Liver (tissue), 9 donors: ENCODE results near the gene PLVAP. TPM values are rescaled to one million over a fixed set of nuclear protein-coding genes. Genes with fewer than 3 reads are reported as not detected.
A peak's percentile ranks its signal among the peaks of the same experiment; 100 is the strongest.

ENCODE experiments used
- DNase-seq: peaks from one replicate; pipeline ENCODE4 v3.0.0-alpha.2; 2017; ENCODE audit warnings: low spot score
- H3K27ac ChIP-seq, 2 donors: one replicate each; pipeline ENCODE4 v1.7.0; 2013; ENCODE audit warnings: inconsistent platforms in 2 of 2, low read length in 2 of 2, control low read depth in 1 of 2, low read depth in 1 of 2, mild to moderate bottlenecking in 1 of 2
- H3K27me3 ChIP-seq, 4 donors: one replicate each; pipeline versions ENCODE4 v1.6.1 to v1.7.0; 2013; ENCODE audit warnings: low read length in 3 of 4, inconsistent platforms in 1 of 4, mild to moderate bottlenecking in 1 of 4, moderate library complexity in 1 of 4; ENCODE audit not compliant: control insufficient read depth in 4 of 4, insufficient read depth in 4 of 4
- H3K36me3 ChIP-seq, 4 donors: one replicate each; pipeline versions ENCODE4 v1.6.1 to v1.7.0; 2013; ENCODE audit warnings: low read length in 3 of 4, mild to moderate bottlenecking in 3 of 4, low read depth in 1 of 4, moderate library complexity in 1 of 4; ENCODE audit not compliant: control insufficient read depth in 4 of 4, insufficient read depth in 3 of 4
- H3K4me1 ChIP-seq, 4 donors: one replicate each; pipeline versions ENCODE4 v1.6.1 to v1.7.0; 2013; ENCODE audit warnings: low read length in 3 of 4, mild to moderate bottlenecking in 3 of 4, moderate library complexity in 1 of 4; ENCODE audit not compliant: control insufficient read depth in 4 of 4, insufficient read depth in 4 of 4
- H3K4me3 ChIP-seq, 3 donors: one replicate each; pipeline versions ENCODE4 v1.6.1 to v1.7.0; 2013; ENCODE audit warnings: low read length in 3 of 3, control low read depth in 1 of 3, low read depth in 1 of 3, mild to moderate bottlenecking in 1 of 3
- H3K9ac ChIP-seq, 2 donors: one replicate each; pipeline ENCODE4 v1.7.0; 2013; ENCODE audit warnings: low read length in 2 of 2, mild to moderate bottlenecking in 2 of 2, moderate library complexity in 2 of 2, control low read depth in 1 of 2, low read depth in 1 of 2
- H3K9me3 ChIP-seq, 4 donors: one replicate each; pipeline versions ENCODE4 v1.6.1 to v1.7.0; 2013; ENCODE audit warnings: low read length in 3 of 4; ENCODE audit not compliant: control insufficient read depth in 4 of 4
- ATF3 ChIP-seq: IDR thresholded peaks from 2 replicates; pipeline ENCODE4 v1.6.1; 2016; ENCODE audit warnings: antibody characterized with exemption
- EGR1 ChIP-seq, 2 donors: IDR thresholded peaks; 2 replicates each; pipeline ENCODE4 v1.6.1; 2016 to 2018; ENCODE audit warnings: antibody characterized with exemption in 2 of 2, low read depth in 2 of 2
- FOXA1 ChIP-seq: IDR thresholded peaks from 2 replicates; pipeline ENCODE4 v1.6.1; 2016; ENCODE audit warnings: antibody characterized with exemption
- FOXA2 ChIP-seq: IDR thresholded peaks from 2 replicates; pipeline ENCODE4 v1.6.1; 2016; ENCODE audit warnings: antibody characterized with exemption
- GABPA ChIP-seq, 2 donors: IDR thresholded peaks in 1 of 2; conservative IDR thresholded peaks in 1 of 2; 2 replicates each; pipeline ENCODE4 v1.6.1; 2016; ENCODE audit warnings: antibody characterized with exemption in 2 of 2, mild to moderate bottlenecking in 1 of 2, moderate library complexity in 1 of 2
- HNF4A ChIP-seq, 2 donors: conservative IDR thresholded peaks; 2 replicates each; pipeline ENCODE4 v1.6.1; 2016; ENCODE audit warnings: antibody characterized with exemption in 2 of 2, mild to moderate bottlenecking in 2 of 2
- HNF4G ChIP-seq: IDR thresholded peaks from 2 replicates; pipeline ENCODE4 v1.6.1; 2016; ENCODE audit warnings: antibody characterized with exemption
- JUND ChIP-seq, 2 donors: IDR thresholded peaks; 2 replicates each; pipeline ENCODE4 v1.6.1; 2016; ENCODE audit warnings: antibody characterized with exemption in 2 of 2
- MAX ChIP-seq: IDR thresholded peaks from 2 replicates; pipeline ENCODE4 v1.6.1; 2016; ENCODE audit warnings: antibody characterized with exemption
- NR2F2 ChIP-seq: IDR thresholded peaks from 2 replicates; pipeline ENCODE4 v1.6.1; 2016; ENCODE audit warnings: antibody characterized with exemption
- RAD21 ChIP-seq, 2 donors: IDR thresholded peaks; 2 replicates each; pipeline ENCODE4 v1.6.1; 2016; ENCODE audit warnings: antibody characterized with exemption in 2 of 2, mild to moderate bottlenecking in 2 of 2
- REST ChIP-seq: IDR thresholded peaks from 2 replicates; pipeline ENCODE4 v1.6.1; 2016; ENCODE audit warnings: antibody characterized with exemption, mild to moderate bottlenecking
- RXRA ChIP-seq, 2 donors: IDR thresholded peaks; 2 replicates each; pipeline ENCODE4 v1.6.1; 2017 to 2018; ENCODE audit warnings: antibody characterized with exemption in 2 of 2, mild to moderate bottlenecking in 1 of 2
- TAF1 ChIP-seq: conservative IDR thresholded peaks from 2 replicates; pipeline ENCODE4 v1.6.1; 2016; ENCODE audit warnings: antibody characterized with exemption, mild to moderate bottlenecking
- YY1 ChIP-seq: IDR thresholded peaks from 2 replicates; pipeline ENCODE4 v1.6.1; 2016; ENCODE audit warnings: antibody characterized with exemption, mild to moderate bottlenecking
- ZBTB33 ChIP-seq: IDR thresholded peaks from 2 replicates; pipeline ENCODE4 v1.6.1; 2016; ENCODE audit warnings: antibody characterized with exemption
- WGBS: extraction: QIAGEN DNeasy Blood & Tissue Kit; methylation state at CpG from one replicate; pipeline ENCODE4 v1.1.7; 2013; 5-methylcytosine and 5-hydroxymethylcytosine counted together
- polyA plus RNA-seq, 2 donors: library from polyadenylated mRNA; stranded (reverse) in 1 of 2; unstranded in 1 of 2; fragments of 200-250 nt in 1 of 2; fragments of >200 nt in 1 of 2; fragmentation: Nextera tagmentation in 1 of 2; extraction: Ambion mirVana in 1 of 2; gene quantifications; one replicate each; pipeline versions ENCODE4 v1.2.1 to v1.2.3, GENCODE V29; 2013 to 2015
- total RNA-seq, 2 donors: library from RNA; depleted of rRNA; stranded (reverse); fragments of >200 nt; gene quantifications; one replicate each; pipeline ENCODE4 v1.2.3, GENCODE V29; 2014
- donor health status: healthy.
- donor health status: healthy.
- donor health status: healthy.
- donor health status: healthy.
- donor health status: healthy.

Gene PLVAP
- total and polyA plus RNA-seq, 4 donors, result 4.2 to 11.8 (median 8.6) TPM

GRCh38 chr19:17393002-17393401 is 15.9 kb upstream of the PLVAP start (continued):
- TF ChIP-seq ZBTB33 (no peak), ATF3 (no peak), RAD21 (IDR thresholded peaks at IDR 0.05) (no peak), HNF4A (conservative IDR thresholded peaks at IDR 0.05) (no peak), NR2F2 (no peak), JUND (IDR thresholded peaks at IDR 0.05) (no peak), GABPA (IDR thresholded peaks at IDR 0.05 in 1 of 2, conservative IDR thresholded peaks at IDR 0.05 in 1 of 2) (no peak), YY1 (no peak), HNF4G (no peak), MAX (no peak), EGR1 (IDR thresholded peaks at IDR 0.05; ENCODE audit: low read depth in 2 of 2) (no peak), FOXA1 (no peak), FOXA2 (no peak)

GRCh38 chr19:17391371-17392151 is 14.4 kb upstream of the PLVAP start:
- Histone ChIP-seq H3K27me3 (peaks cover 0 to 4% (median 0%) of the 10 kb centered on the region in 4 donors), H3K9ac (no peak overlapping the region), H3K4me1 (peaks cover 1 to 19% (median 9%) of the 10 kb centered on the region in 4 donors), H3K27ac (no peak overlapping the region), H3K36me3 (no peaks in the 10 kb centered on the region), H3K4me3 (peak overlapping the region in 2 of 3 donors; percentile 30 to 49), H3K9me3 (no peaks in the 10 kb centered on the region)
- TF ChIP-seq FOXA2 (no peak), YY1 (no peak), REST (no peak), RAD21 (IDR thresholded peaks at IDR 0.05) (no peak), HNF4A (conservative IDR thresholded peaks at IDR 0.05) (no peak), GABPA (IDR thresholded peaks at IDR 0.05 in 1 of 2, conservative IDR thresholded peaks at IDR 0.05 in 1 of 2) (no peak), RXRA (IDR thresholded peaks at IDR 0.05) (no peak), EGR1 (IDR thresholded peaks at IDR 0.05; ENCODE audit: low read depth in 2 of 2) (no peak), TAF1 (no peak), JUND (IDR thresholded peaks at IDR 0.05) (no peak)
- 12% methylated on average over 26 of the region's 26 CpGs for WGBS
- DNase-seq, result no peak
